Suppressor macrophage (primary cell): ENCODE measurements around the gene NHERF2.

Experiments
- DNase-seq, 4 experiments: peaks; one replicate each; pipeline ENCODE4 v3.0.0-alpha.2; 2020 to 2022

The NHERF2 gene

DNA sequence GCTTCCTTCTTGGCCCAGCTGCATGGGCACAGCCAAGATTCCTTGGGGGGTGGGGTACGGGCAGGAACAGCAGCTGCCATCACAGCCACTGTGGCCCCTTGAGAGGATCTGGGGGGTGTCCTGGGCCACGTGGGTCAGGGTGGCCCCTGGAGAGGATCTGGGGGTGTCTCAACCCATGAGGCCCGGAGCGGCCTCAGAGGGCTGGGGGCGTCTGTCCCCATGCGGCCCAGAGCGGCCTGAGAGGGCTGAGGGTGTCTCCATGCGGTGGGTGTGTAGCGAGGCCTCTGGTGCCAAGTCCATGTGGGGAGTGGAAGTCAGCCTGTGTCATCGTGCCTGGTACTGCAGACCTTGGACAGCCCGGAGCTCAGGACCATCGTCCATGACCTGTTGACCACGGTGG is 34.8 kb downstream of the NHERF2 start:
- DNase-seq = no peak

DNA sequence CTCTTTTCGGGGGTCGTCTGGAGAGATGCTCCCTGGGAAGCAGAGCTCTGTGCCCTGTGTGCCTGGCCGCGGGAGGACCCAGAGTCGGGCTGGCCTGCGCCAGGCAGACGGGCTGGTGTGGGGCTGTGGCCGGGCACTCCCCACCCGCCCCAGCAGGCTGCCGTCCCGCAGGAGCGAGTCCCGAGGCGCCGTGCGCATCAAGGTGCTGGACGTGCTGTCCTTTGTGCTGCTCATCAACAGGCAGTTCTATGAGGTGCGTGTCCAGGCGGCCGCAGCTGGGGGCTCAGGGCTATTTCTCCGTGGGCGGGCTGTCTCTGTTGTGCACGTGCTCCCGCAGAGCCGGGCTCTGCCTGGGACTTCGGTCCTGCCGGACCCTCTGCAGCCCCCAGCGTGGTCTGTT is 36.1 kb downstream of the NHERF2 start:
- DNase-seq = no peak

DNA sequence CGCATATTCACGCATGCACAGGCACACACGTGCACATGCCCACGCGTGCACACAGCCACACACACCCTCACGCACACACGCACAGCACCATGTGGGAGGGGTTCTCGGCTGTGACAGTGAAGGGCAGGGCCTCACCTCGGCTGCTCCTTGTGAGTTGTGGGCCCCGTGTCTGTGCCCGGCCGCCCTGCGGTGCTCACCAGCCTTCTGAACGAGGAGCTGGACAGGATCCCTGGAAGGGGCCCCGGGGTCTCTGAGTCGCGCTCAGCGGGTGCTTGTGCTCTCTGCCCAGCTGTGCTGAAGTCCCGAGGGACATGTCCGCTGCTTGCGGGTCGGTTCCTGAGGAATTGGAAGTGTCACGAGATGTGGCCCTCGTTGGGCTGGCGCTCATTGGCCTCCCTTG is 37.2 kb downstream of the NHERF2 start:
- no peak for DNase-seq

DNA sequence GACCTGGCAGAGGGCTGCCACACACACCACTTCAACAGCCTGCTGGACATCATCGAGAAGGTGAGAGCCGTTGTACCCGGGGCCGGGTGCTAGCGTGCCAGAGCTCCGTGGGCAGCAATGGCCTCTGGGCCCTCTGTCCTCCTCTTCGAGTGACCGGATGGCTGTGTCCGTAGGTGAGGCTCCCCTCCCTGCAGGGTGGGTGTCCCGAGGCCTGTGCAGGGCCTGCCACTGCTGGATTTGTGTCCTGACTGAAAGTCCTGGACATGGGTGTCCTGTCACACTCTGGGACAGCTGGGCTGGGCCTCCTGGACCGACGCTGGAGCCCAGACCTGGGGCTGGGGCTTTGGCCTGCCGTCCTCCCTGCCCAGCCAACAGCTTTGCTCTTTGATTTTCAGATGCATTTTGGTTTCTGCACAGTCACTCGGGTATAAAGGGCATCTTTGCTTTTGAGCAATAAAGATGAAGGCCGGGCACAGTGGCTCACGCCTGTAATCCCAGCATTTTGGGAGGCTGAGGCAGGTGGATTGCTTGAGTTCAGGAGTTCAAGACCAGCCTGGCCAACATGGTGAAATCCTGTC is 37.8 kb downstream of the NHERF2 start:
- DNase-seq = no peak

DNA sequence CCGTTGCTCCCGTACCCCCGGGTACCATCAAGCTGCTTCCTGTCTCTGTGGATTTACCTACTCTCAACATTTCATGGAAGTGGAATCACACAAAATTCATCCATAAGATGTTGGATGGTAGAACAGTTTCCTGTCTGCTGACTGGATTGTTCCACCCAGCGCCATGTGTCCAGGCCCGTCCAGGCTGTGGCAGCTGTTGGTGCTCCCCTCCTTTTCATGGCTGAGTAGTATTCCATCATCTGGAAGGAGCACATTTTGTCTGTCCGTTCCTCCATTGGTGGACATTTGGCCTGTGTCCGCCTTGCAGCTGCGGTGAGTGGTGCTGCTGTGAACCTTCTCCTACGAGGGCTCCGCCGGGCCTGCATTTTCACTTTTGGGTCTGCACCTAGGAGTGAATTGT is 39.4 kb downstream of the NHERF2 start:
- no peak for DNase-seq

DNA sequence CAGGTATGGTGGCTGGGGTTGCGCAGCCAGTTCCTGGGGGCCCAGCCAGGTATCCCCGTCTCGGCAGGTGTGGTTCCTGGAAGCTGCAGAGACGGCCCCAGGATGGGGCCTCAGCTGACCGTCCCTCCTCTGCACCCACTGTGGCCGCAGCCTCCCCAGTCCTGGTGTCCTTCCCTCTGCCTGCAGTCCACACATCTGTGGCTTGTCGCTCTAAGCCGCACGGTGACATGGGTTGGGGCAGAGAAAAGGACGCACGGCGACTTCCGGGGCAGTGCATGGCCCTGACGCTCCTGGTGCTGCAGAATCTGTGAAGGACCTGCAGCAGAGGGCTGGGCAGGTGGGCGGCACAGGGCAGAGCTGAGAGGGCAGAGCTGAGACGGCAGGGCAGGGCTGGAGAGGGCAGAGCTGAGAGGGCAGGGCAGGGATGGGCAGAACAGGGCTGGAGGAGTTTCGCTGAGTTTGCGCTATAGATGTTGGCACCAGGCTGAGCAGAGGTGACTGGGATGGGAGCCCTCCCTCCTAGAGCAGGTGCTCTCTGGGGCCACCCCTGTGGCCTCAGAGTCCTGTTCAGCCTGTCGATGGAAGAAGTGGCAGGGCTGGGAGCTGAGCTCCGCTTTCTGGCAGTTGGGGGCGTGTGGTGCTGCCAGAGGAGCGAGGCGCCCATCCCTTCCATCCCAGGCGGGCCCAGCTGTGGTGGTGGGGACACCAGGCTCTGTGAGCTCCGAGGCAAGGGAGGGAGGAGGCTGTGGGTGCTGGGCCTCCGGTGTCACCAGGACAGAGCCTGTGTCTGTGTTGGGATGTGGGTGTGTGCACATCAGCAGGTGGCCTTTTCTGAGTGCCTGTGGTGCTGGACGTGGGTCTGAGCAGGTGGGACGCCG is 44.1 kb downstream of the NHERF2 start:
- no peak for DNase-seq

DNA sequence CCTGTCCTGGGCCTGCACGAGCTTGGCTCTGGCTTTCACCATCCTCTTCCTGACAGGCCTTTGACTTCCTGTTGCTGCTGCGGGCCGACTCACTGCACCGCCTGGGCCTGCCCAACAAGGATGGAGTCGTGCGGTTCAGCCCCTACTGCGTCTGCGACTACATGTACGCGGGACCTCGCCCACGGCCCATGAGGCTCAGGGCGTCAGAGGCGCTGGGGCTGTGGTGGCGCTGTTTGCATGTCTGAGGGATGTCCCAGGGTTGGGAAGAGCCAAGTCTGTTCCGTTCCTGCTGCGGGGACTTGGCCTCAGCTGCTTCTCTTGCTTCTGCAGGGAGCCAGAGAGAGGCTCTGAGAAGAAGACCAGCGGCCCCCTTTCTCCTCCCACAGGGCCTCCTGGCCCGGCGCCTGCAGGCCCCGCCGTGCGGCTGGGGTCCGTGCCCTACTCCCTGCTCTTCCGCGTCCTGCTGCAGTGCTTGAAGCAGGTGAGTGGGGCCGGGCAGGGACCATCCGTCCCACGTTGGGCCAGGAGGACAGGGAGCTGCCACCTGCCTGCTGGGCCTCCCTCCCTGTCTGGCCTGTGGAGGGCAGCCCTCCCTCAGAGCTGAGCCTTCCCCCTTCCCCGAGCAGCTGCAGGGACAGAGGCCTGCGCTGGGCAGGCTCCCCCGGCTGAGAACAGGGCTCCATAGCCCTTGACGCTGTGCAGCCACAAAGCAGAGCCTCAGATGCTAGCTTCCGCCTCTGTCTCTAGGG is 44.9 kb downstream of the NHERF2 start:
- DNase-seq = no peak

DNA sequence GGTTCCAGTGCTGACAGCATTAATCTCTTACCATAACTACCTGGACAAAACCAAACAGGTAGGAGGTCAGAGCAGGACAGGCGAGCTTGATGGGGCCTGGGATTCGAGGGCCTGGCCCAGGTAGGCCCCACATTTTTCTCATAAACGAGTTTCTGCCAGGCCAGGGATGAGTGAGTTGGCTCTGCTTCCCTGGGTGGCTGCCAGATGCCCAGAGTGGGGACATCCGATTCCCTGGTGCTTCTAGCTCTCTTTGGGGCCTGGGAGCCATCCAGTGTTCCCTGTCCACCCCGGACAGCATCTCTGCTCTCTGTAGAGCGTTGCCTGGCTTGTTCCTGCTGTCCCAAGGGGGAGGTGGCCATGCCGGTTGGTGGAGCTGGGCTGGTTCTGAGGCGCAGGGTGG is 46.2 kb downstream of the NHERF2 start:
- no peak for DNase-seq

DNA sequence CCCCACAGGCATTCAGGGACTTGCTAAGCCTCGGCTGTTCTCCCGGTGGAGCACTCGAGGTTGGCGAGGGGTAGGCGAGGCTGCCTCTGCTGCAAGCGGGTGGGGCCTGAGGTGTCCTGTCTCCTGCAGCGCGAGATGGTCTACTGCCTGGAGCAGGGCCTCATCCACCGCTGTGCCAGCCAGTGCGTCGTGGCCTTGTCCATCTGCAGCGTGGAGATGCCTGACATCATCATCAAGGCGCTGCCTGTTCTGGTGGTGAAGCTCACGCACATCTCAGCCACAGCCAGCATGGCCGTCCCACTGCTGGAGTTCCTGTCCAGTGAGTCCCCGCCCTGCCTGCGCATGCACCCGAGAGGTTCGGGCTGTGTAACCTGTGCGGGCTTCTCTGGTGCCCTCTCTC is 47.4 kb downstream of the NHERF2 start:
- no peak for DNase-seq

DNA sequence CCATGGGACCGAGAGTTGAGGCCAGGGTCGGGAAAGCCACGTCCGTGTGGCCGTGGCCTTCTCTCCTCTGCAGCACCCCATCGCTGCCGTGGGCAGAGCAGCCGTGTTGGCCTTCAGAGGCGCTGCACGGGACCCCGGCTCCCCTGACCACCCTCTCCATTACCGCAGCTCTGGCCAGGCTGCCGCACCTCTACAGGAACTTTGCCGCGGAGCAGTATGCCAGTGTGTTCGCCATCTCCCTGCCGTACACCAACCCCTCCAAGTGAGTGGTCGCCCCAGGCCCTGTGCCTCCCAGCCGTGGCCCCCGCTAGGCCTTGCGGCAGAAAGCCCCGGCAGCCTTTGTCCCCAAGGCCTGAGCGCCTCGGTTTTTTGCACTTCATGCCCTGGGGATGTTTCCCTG is 48.9 kb downstream of the NHERF2 start:
- DNase-seq = no peak

DNA sequence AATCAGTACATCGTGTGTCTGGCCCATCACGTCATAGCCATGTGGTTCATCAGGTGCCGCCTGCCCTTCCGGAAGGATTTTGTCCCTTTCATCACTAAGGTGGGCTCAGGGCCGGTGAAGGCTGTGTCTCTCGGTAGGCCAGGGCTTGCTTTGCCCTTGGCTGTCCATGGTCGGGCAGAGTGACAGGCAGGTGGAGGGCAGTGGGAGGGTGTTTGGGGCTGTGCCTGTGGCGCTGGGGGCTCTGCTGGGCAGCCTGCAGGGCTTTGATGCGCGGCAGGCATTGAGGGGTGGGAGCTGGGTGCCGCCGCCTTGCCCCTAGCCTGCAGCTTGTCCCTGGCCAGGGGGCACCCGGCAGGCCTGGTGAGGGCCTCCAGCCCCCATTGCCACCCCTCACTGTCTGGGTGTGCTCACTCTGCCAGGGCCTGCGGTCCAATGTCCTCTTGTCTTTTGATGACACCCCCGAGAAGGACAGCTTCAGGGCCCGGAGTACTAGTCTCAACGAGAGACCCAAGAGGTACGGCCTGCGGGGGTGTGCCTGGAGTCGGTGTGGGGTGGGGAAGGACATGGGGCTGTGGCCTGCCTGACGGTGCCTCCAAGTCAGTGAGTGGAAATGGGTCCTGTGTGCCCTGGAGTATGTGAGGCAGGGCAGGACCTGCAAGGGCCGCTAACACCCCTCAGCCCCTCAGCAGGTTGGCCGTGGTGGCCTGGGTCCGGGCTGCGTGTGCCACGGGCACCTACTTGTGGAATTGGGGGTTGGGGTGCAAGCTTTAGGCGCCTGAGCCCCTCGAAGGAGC is 49.6 kb downstream of the NHERF2 start:
- no peak for DNase-seq

DNA sequence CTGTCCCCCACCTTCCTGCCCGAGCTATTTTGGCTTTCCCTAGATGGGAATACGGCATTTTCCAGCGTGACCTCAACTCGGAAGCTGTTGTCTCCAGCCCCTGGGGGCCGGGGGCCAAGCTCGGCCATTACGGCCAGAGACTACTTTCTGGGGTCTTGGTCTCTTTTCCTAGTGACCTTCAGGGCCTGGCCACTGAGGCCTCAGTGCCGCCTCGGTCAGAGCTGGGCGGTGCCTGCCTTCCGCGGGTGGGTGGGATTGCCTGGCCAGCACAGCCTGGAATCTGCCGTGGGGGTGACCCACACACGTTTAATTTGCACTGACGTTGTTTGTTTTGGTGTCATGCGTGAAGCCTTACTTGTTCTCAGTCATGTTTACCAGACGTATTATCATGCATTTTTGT is 50.3 kb downstream of the NHERF2 start:
- no peak for DNase-seq

DNA sequence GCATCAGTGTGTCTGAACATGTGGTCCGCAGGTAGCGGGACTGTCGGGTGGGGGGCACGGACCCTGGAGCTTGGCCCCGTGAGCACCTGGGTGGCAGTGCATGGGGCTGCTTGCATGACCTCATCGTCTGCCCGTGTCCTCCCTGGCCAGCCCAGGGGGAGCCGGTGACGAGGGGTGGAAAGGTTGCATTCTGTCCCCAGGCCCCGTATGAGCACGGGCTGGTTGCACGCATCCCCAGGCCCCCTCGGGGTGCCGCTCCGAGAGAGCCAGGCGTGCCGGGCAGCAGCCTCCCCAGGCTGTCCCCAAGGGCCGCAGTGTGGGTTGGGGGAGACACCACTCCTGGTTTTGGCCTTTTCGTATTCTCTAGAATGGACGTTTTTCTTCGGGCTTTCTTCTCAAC is 51.0 kb downstream of the NHERF2 start:
- DNase-seq = no peak

DNA sequence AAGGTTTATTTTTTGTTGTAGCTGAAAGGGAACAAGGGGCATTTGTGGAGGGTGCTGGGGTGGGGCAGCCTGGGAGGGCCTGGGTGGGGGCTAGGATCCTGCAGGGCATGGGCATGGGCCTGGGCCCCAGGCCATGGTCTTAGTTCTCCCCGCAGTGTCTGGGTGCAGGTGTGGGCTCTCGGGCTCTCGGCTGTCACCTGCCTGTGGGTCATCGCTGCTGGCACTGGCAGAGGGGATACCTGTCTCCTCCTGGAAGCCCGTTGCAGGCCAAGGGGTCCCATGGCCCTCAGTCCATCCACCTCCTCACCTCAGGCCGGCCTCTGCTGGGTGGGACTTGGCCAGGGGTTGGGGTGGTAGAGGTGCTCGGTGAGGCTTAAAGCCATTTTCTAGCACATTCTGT is 51.4 kb downstream of the NHERF2 start:
- no peak for DNase-seq

DNA sequence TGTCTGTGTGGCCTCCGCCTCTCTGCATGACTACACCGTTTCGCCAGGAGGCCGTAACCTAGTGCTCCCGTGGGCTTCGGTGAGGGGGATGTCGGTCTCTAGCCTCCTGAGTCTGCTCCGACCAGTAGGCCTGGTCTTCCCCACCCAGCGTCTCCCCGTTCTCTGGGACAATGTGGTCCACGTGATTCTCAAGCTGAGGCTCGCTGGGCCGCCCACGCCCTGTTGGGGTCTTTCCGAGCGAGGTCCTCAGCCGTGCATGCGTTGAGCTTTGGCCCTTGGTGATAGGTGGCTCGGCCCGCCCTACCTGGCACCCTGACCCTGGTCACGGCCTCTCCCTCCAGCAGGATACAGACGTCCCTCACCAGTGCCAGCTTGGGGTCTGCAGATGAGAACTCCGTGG is 52.0 kb downstream of the NHERF2 start:
- DNase-seq = no peak

DNA sequence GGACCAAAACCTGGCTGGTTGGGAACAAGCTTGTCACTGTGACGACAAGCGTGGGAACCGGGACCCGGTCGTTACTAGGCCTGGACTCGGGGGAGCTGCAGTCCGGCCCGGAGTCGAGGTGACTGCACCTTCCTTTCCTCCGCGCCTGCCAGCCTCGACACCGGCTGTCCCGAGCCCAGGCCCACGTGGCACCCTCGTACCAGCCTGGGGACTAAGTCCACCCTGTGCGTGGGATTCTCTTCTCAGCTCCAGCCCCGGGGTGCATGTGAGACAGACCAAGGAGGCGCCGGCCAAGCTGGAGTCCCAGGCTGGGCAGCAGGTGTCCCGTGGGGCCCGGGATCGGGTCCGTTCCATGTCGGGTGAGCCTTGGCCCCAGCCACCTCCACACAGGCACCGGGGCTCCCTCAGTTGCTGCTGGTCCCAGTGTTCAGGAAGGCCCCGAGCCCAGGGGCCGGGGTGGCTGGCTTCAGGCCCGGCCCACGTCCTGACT is 52.7 kb downstream of the NHERF2 start:
- no peak for DNase-seq

DNA sequence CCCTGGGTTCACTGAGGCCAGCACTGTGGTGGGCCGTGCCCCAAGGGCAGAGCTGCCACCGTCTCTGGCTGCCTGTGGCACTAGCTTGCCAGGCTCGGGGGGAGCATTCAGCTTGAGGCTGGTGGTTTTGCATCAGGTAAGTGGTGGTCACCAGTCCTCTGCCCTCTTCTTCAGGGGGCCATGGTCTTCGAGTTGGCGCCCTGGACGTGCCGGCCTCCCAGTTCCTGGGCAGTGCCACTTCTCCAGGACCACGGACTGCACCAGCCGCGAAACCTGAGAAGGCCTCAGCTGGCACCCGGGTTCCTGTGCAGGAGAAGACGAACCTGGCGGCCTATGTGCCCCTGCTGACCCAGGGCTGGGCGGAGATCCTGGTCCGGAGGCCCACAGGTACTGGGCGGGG is 53.3 kb downstream of the NHERF2 start:
- DNase-seq = no peak

DNA sequence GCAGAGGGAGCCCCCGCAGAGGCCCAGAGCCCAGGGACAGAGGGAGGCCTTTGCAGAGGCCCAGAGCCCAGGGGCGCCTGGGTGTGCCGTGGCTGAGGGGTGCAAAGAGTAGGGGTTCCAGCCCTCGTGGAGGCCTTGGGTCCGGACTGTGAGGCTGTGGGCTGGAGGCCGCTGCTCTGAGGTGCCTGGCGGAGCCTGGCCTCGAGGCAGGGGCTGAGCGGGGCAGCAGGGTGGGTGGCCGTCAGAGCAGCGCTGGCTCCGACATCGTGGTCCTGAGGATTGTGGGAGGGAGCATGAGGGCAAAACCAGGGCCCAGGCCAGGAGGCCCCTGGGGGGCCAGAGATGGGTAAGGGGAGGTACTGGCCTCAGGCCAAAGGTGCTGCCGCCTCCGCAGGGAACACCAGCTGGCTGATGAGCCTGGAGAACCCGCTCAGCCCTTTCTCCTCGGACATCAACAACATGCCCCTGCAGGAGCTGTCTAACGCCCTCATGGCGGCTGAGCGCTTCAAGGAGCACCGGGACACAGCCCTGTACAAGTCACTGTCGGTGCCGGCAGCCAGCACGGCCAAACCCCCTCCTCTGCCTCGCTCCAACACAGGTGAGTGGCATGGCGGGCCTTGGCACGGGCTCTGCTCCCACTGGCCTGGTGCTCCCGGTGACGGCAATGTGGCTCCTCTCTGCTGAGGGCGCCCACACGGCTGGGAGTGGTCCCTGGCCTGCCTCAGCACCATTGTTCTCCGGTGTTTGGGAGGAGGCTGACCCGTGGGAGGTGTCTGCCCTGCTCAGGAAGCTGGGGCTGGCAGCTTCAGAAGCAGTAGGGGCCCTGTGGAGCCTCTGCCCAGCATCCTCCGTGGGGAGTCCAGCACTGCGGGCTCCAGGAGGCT is 54.7 kb downstream of the NHERF2 start:
- no peak for DNase-seq

DNA sequence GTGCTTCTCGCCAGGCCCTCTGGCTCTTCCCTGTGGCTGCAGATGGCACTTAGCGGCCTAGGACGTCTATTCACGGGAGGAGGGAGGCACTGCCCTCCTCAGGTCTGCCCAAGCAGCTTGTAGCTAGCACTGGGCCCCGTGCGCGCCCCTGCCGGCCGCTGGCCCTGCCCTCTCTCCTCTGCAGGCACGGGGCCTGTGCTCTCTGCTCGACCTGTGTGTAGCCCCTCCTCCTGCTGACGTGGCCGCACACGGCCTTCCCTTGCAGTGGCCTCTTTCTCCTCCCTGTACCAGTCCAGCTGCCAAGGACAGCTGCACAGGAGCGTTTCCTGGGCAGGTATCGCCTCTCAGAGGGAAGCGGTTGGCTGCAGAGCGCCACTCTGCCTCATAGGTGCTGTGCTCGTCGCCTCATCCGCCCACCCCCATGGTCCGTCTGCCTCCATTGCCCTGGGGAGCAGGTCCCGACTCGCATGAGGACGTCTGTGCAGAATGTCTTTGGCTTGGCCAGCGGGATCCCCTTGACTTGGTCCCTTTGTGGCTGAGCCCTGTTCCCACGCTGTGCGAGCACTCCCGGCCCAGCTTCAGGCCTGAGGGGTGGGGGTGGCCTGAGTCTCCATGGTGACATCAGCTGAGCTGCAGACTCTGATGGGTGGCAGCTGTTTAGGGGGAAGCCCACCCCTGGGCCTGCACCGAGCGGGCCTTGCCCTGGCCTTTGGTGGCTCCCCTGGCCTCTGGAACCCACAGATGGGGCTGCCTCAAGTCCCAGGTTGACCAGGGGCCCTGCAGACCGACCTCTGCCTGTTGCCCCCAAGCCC is 55.7 kb downstream of the NHERF2 start:
- no peak for DNase-seq

DNA sequence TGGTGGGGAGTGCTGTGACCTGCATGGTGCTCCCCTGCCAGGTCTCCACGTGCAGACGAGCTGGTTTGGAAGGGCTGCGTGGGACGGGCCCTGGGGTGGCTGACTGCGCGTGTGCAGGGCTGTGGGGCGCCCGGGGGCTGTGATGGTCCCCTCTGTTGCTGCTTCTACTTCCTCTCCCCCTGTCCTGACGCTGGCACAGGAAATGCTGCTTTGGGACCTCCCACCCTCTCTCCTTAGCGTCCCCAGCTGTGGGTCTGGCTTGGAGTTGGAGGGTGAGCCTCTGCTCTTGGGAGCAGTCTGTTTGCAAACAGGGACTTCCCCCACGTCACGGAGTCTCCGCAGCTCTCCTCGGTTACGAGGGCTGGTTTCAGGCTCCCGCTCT is 56.3 kb downstream of the NHERF2 start:
- DNase-seq = no peak

DNA sequence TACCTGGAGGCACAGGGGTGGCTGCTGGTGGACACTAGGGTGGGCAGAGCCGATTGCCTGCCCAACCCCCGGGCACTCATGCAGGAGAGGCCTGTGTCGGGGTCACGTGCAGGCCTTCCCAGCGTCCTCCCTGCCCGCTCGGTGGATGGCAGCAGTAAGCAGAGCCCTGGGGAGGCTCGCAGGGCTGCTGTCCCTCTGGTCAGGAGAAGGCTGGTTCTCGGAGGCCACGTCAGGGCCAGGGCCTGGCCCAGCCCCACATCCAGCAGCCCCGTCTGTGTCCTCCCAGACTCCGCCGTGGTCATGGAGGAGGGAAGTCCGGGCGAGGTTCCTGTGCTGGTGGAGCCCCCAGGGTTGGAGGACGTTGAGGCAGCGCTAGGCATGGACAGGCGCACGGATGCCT is 56.7 kb downstream of the NHERF2 start:
- no peak for DNase-seq
